IMR-90 (cell line): ENCODE data around the gene SLC7A7.
"Not testable (repeated sequence)": the region's sequence is repeated elsewhere in the genome, so short reads cannot be mapped to it uniquely, and the experiment has no call there.

ENCODE experiments used
- CEBPB ChIP-seq: IDR thresholded peaks from 2 replicates; pipeline ENCODE4 v1.6.1; 2012; ENCODE audit warnings: low read depth, low read length, improper control_type of control experiment
- CTCF ChIP-seq: conservative IDR thresholded peaks from 2 replicates; pipeline ENCODE4 v1.5.1; 2012; ENCODE audit warnings: mild to moderate bottlenecking, low read depth, low read length, improper control_type of control experiment
- MAFK ChIP-seq: IDR thresholded peaks from 2 replicates; pipeline ENCODE4 v1.6.1; 2012; ENCODE audit warnings: low read depth, low read length, improper control_type of control experiment
- MAZ ChIP-seq: IDR thresholded peaks from 2 replicates; pipeline ENCODE4 v1.6.1; 2012; ENCODE audit warnings: low read depth, mild to moderate bottlenecking, low read length, improper control_type of control experiment, moderate library complexity, borderline replicate concordance
- MXI1 ChIP-seq: IDR thresholded peaks from 2 replicates; pipeline ENCODE4 v1.6.1; 2012; ENCODE audit warnings: low read depth, mild to moderate bottlenecking, low read length, moderate library complexity, borderline replicate concordance
- NFE2L2 ChIP-seq: fragments of 150-350 bp; IDR thresholded peaks from 2 replicates; pipeline ENCODE4 v1.6.1; 2016; ENCODE audit warnings: low read depth, mild to moderate bottlenecking, low read length
- POLR2A ChIP-seq: IDR thresholded peaks from 2 replicates; pipeline ENCODE4 v1.6.1; 2012; ENCODE audit warnings: mild to moderate bottlenecking, low read depth, low read length
- SMC3 ChIP-seq: fragments of 150-350 bp; IDR thresholded peaks from 2 replicates; pipeline ENCODE4 v1.6.1; 2016; ENCODE audit warnings: low read depth, mild to moderate bottlenecking, antibody characterized with exemption, low read length, moderate library complexity
- USF2 ChIP-seq: fragments of 150-350 bp; IDR thresholded peaks from 2 replicates; pipeline ENCODE4 v1.6.1; 2017; ENCODE audit warnings: mild to moderate bottlenecking, antibody characterized with exemption, low read length, low read depth

GRCh38 chr14:22757972-22758650, 57.1 kb downstream of the SLC7A7 start:
- TF ChIP-seq CTCF, POLR2A, CEBPB, NFE2L2, MAZ, USF2, MXI1, SMC3, MAFK: not testable (repeated sequence)
